Stimulated activated CD4-positive, alpha-beta T cell treated with anti-CD3 and anti-CD28 coated beads, TNF-alpha, amount 100 ng/mL, for 48 hours (primary cell): ENCODE results near the gene TMEM242.

ENCODE experiments used
- DNase-seq, 3 donors: peaks; one replicate each; pipeline ENCODE4 v3.0.0-alpha.2; 2020; ENCODE audit warnings: low read depth in 3 of 3

The TMEM242 gene

GRCh38 chr6:157251586-157252247 is 71.6 kb downstream of the TMEM242 start:
- DNase-seq: no peak

GRCh38 chr6:157249826-157250225 is 73.5 kb downstream of the TMEM242 start:
- no peak for DNase-seq

GRCh38 chr6:157248264-157248663 is 75.1 kb downstream of the TMEM242 start:
- no peak for DNase-seq

- no peak for DNase-seq
Observed at GRCh38 chr6:157246771-157247484, 76.4 kb downstream of the TMEM242 start.

DNA sequence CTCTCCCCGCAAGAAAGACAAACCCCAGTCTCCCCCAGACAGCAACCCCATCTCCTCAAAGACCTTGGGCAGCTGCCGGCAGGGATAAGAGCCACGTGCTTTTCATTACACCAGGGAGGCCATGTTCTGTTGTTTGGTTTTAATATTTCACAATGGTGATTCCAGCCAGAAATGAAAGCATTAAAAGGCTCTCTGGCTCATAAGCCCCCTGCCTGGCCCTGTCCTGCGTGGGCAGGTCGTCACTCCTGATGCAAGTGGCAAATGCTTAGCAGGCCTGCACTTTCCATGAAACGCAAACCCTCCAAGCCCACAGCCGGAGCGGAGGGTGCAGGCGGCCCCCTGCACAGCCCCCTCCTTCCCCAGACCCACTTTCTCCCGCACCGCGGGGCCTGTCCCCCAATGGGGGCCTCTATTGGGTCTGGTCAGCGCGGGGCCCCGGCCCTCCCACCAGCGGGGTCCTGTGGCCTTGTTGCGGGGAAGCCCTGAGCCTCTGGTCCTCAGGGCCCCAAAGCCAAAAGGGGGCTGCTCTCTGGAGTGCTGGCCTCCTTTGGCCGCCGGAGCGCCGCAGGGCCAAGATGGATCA is 77.2 kb downstream of the TMEM242 start:
- DNase-seq: no peak

DNA sequence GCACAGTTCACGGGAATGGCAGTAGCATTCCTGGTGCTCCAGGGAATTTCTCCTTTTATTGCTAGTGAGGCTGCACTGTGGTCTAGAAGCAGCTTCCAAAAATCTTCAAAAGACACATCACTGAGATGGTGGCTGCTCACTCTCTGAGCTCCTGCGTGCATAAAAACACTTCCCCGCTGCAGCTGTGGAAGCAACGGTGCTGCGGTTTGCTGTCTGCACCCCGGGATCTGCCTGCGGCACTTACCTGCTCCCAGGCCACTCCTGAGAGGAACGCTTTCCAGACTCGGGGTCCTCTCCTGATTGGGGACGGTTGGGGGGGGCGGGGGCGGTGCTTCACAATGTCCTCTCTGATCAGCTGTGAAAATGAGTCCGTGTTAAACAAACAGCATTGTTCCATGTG is 77.9 kb downstream of the TMEM242 start:
- no peak for DNase-seq

DNA sequence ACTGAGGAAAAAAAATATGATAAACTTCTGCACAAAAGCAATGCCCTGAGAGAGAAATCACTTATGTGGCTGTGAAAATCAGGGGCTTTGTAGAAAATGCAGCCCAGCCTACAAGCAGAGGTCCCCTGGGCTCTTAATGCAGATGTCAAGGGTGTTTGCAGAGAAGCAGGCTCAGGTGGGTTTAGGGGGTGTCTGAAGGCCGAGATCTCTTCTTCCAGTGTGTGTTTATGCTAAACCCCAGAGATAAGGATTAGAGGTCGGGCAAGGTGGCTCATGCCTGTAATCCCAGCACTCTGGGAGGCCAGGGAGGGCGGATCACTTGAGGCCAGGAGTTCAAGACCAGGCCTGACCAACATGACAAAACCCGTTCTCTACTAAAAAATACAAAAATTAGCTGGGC is 78.5 kb downstream of the TMEM242 start:
- no peak for DNase-seq

GRCh38 chr6:157244175-157244574 is 79.1 kb downstream of the TMEM242 start:
- DNase-seq: no peak

DNA sequence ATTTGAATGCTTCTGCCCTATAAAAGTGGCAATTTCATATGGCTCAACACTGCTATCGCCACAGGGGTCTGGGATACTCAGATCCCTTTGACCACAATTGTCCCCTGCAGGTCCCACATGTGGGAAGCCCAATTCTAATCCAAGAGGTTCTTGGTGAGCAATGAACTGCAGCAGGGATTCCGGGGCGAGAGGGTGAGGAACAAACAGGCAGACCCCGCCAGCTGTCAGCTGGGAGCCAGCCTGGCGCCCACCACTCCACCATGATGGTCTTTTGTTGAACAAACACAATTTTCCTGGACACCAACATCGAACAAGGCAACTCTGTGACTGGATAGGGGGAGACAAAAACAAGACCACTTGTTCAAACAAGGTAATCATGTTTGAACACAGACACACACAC is 80.5 kb downstream of the TMEM242 start:
- no peak for DNase-seq

DNA sequence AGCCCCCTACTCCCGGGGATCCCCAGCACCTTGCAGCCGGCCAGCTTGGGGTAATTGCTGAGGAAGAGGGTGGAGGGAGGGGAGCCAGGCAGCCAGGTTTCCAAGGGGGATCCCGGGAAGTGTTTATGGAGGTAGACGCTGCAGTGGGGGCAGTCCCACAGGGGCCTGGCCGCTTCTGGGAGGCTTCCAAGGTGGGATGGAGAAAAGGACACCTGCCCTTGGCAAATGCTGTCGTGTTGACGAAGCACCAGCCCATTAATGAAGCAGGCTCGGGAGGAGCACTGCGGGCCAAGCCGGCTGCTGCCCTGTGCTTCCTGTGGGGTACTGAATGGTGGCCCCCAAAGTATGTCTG is 82.4 kb downstream of the TMEM242 start:
- no peak for DNase-seq

- no peak for DNase-seq
Observed at GRCh38 chr6:157240059-157240959, 83.0 kb downstream of the TMEM242 start.

- DNase-seq: no peak
Observed at GRCh38 chr6:157239671-157240058, 83.7 kb downstream of the TMEM242 start.
